Left ventricle myocardium inferior (tissue), 1 donor: Measurements from ENCODE around the gene MTIF2. TPM values are rescaled to one million over a fixed set of nuclear protein-coding genes. Genes with fewer than 3 reads are reported as not detected.
"Not testable (repeated sequence)": the region's sequence is repeated elsewhere in the genome, so short reads cannot be mapped to it uniquely, and the experiment has no call there.

Experiments used
- DNase-seq: peaks from one replicate; pipeline ENCODE4 v3.0.0-alpha.2; 2020
- H3K27ac ChIP-seq: fragments of 200-600 bp; replicated peaks from 2 replicates; pipeline ENCODE4 v1.8.0; 2021
- H3K27me3 ChIP-seq: fragments of 200-600 bp; 2 replicates; pipeline ENCODE4 v1.8.0; 2021; ENCODE audit warnings: low read depth
- H3K36me3 ChIP-seq: fragments of 200-600 bp; 2 replicates; pipeline ENCODE4 v1.8.0; 2021
- H3K4me1 ChIP-seq: fragments of 200-600 bp; 2 replicates; pipeline ENCODE4 v1.8.0; 2021
- H3K4me3 ChIP-seq: fragments of 200-600 bp; 2 replicates; pipeline ENCODE4 v1.8.0; 2021; ENCODE audit warnings: mild to moderate bottlenecking, moderate library complexity
- H3K9me3 ChIP-seq: fragments of 200-600 bp; replicated peaks from 2 replicates; pipeline ENCODE4 v1.8.0; 2021
- intact Hi-C: fragments of 100-400 bp; cut with micrococcal nuclease; formaldehyde crosslinking; loops from one replicate; pipeline ENCODE4 v1.11.0; 2022
- total RNA-seq: library from RNA; stranded (reverse); fragmentation: NEBNext Ultra II Directional; extraction: Animal tissue kit (Norgen Biotek cat#: 25700); gene quantifications from one replicate; pipeline ENCODE4 v1.2.1, GENCODE V29; 2021
- TF ChIP-seq, protein P1 (sequence below): fragments of 200-600 bp; IDR thresholded peaks from 2 replicates; pipeline ENCODE4 v1.8.0; 2021; ENCODE audit warnings: antibody characterized with exemption, mild to moderate bottlenecking, borderline replicate concordance
- donor health status: DM: no; HTN: yes; CAD: no; lungs with severe emphysema.

MTIF2 gene
- total RNA-seq, 1 donor from 2014 or later = 53.0 TPM

DNA sequence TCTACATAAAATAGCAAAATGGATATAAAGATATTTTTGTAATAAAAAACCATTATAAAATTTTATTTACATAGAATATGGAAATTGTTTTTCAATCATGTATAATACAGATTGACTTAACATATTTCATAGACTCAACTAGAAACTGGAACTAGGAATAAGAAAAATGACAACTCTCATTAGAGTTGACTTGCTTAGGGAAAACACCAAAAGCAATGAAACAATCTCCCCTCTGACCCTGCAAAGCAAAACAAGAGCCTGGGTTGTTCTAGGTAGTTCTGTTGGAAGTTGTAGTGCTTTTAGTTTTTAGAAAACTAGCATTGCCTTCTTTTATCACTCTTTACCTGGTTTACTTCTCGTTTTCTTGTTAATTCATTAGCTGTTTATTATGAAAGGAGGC is 32.2 kb upstream of the MTIF2 start:
- H3K9me3 ChIP-seq = no peaks in the 10 kb centered on the region
- no peak for DNase-seq
- H3K27ac ChIP-seq = no peak overlapping the region
- H3K27me3 ChIP-seq = no peaks in the 10 kb centered on the region
- peaks cover 15% of the 10 kb centered on the region for H3K36me3 ChIP-seq
- H3K4me1 ChIP-seq = peaks cover 5% of the 10 kb centered on the region
- TF ChIP-seq, protein P1, sequence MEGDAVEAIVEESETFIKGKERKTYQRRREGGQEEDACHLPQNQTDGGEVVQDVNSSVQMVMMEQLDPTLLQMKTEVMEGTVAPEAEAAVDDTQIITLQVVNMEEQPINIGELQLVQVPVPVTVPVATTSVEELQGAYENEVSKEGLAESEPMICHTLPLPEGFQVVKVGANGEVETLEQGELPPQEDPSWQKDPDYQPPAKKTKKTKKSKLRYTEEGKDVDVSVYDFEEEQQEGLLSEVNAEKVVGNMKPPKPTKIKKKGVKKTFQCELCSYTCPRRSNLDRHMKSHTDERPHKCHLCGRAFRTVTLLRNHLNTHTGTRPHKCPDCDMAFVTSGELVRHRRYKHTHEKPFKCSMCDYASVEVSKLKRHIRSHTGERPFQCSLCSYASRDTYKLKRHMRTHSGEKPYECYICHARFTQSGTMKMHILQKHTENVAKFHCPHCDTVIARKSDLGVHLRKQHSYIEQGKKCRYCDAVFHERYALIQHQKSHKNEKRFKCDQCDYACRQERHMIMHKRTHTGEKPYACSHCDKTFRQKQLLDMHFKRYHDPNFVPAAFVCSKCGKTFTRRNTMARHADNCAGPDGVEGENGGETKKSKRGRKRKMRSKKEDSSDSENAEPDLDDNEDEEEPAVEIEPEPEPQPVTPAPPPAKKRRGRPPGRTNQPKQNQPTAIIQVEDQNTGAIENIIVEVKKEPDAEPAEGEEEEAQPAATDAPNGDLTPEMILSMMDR = no peak
- intact Hi-C loops = no loop called here
- H3K4me3 ChIP-seq = no peak overlapping the region

DNA sequence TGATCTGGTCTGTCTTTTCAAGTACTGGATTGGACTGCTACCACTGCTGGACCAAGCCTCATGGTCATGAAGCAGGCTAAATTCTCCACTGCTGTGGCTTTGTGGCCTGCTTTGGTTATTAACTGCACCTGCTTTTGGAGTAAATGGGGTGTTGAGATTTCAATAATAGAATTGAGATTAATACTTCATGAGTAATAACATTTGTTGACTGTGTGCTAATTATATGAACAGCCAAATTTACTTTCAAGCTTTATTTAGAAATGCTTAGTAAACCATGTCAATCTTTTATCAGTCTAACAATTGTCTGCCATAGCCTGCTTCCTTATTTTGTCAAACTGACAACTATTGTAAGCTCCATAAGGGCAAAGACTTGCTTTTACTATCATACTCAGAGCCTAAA is 27.4 kb upstream of the MTIF2 start:
- no peak overlapping the region for H3K27ac ChIP-seq
- H3K36me3 ChIP-seq = peaks cover 12% of the 10 kb centered on the region

DNA sequence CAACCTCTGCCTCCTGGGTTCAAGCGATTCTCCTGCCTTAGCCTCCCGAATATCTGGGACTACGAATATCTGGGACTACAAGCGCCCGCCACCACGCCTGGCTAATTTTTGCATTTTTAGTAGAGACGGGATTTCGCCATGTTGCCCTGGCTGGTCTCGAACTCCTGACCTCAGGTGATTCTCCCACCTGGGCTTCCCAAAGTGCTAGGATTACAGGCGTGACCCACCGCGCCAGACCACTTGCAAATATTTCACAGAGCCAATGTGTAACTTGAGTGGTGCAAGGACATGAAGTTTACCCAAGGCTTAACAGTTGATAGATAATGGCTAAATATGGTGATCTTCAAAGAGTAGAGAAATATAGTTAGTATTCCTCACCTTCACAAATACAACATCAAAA is 14.1 kb upstream of the MTIF2 start:
- Histone ChIP-seq H3K4me1 (peaks cover 44% of the 10 kb centered on the region), H3K27me3 (no peaks in the 10 kb centered on the region), H3K27ac (peak overlapping the region; percentile 98), H3K9me3 (no peaks in the 10 kb centered on the region), H3K4me3 (peak overlapping the region; percentile 87), H3K36me3 (peaks cover 3% of the 10 kb centered on the region)
- no peak for DNase-seq
- TF ChIP-seq, protein P1 = no peak
- intact Hi-C loops = no loop called here

More for the DNA sequence above, 27.4 kb upstream of the MTIF2 start:
- Histone ChIP-seq H3K4me3 (no peak overlapping the region), H3K27me3 (no peaks in the 10 kb centered on the region), H3K9me3 (no peaks in the 10 kb centered on the region), H3K4me1 (peaks cover 18% of the 10 kb centered on the region)
- TF ChIP-seq, protein P1 = no peak
- no peak for DNase-seq
- intact Hi-C loops = no loop called here

DNA sequence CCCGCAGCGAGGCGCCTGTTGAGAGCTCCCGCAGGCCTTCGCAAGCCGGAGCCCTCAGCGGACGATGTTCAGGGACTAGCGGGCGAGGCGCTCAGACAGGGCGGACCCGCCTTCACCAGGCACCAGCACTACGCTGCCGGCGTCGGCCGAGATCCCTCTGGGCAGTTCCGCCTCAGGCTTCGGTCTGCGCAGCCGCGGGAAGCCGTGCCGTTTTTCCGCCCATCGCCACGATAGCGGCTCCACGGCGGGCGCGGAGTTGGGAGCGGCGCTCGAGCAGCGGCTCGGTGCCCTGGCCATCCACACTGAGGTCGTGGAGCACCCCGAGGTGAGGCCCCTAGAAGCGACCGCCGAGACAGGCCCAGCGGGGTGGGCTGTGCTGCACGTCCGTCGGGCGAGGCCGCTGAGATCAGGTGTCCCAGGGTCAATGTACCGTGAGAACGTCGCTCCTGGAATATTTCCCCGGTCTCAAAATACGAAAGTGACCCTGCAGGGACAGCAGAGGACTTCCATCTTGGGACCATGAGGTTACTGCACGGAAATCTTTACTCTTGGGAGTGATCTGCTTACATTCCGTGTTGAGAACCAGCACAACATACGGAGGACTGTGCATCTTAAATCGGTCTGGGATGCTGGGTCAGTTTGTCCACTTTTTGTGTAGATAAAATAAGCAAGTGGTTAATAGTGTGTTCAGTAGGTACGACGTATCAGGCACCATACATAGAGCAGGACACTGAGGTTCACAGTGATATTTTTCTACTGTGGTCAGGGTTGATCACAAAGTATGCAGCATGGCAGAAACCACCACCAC is 13.3 kb upstream of the MTIF2 start:
- Histone ChIP-seq H3K27ac (peak overlapping the region; percentile 98), H3K4me3 (peak overlapping the region; percentile 87), H3K36me3 (peaks cover 3% of the 10 kb centered on the region), H3K27me3 (no peaks in the 10 kb centered on the region), H3K4me1 (peaks cover 37% of the 10 kb centered on the region), H3K9me3 (no peaks in the 10 kb centered on the region)
- peak; percentile 91 for DNase-seq
- intact Hi-C loops = no loop called here
- TF ChIP-seq, protein P1 = no peak

DNA sequence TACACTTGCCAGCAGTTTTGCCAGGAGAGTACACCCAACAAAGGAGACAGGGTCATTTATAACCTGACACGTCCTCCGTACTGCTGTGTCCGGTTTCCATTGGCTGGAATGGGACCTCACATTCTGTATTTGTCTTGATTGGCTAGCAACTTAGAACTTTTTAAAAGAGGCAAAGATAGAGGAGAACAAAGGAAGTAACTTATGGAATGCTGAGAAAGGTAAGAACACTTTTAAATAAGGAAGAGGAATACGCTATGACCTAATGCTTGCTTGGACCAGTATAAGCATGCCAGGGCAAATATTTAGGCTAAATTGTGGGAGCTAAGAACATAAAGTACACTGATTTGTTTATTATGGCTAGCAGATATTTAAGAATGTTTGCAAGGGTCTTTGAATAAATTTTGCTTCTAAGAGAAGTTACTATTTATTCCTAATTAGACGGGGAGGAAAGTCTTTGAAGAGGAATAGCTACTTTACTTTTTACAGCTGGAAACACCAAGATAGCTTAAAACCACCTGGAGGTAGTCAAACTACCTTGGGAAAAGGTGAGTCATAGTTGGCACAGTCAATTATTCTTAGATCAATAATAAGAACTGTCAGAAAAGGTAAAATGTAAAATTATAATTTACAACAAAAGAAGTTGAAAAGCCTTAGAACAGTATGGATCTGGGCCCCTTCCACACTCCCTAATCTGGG is 12.0 kb upstream of the MTIF2 start:
- DNase-seq, intact Hi-C loops, H3K36me3 ChIP-seq, H3K27me3 ChIP-seq, H3K9me3 ChIP-seq, H3K4me3 ChIP-seq: not testable (repeated sequence)
- H3K27ac ChIP-seq = peak overlapping the region; percentile 98
- peaks cover 32% of the 10 kb centered on the region for H3K4me1 ChIP-seq

DNA sequence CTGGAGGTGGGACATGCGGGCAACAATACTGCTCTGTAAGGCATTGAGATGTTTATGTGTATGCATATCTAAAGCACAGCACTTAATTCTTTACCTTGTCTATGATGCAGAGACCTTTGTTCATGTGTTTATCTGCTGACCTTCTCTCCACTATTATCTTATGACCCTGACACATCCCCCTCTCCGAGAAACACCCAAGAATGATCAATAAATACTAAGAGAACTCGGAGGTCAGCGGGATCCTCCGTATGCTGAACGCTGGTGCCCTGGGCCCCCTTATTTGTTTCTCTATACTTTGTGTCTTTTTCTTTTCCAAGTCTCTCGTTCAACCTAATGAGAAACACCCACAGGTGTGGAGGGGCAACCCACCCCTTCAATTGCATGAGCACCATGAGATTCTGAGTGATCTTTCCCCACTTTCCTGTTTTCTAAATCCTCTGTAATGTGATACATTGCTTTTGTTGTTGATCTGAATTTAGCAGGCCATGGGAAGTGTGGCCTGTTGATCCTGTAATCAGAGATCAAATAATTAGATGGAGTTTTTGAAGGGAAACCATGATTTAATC is 10.9 kb upstream of the MTIF2 start:
- H3K4me3 ChIP-seq, intact Hi-C loops: not testable (repeated sequence)
- peaks cover 27% of the 10 kb centered on the region for H3K4me1 ChIP-seq

DNA sequence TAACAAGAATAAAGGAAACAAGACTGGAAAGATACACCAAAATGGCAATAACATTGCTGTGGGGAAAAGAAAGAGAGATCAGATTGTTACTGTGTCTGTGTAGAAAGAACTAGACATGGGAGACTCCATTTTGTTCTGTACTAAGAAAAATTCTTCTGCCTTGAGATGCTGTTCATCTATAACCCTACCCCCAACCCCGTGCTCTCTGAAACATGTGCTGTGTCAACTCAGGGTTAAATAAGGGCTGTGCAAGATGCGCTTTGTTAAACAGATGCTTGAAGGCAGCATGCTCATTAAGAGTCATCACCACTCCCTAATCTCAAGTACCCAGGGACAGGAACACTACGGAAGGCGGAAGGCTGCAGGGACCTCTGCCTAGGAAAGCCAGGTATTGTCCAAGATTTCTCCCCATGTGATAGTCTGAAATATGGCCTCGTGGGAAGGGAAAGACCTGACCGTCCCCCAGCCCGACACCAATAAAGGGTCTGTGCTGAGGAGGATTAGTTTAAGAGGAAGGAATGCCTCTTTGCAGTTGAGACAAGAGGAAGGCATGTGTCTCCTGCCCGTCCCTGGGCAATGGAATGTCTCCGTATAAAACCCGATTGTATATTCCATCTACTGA is 10.3 kb upstream of the MTIF2 start:
- H3K36me3 ChIP-seq, H3K27ac ChIP-seq, DNase-seq, intact Hi-C loops, H3K9me3 ChIP-seq, H3K4me3 ChIP-seq, H3K27me3 ChIP-seq: not testable (repeated sequence)
- peaks cover 22% of the 10 kb centered on the region for H3K4me1 ChIP-seq

More for the DNA sequence above, 10.9 kb upstream of the MTIF2 start:
- not testable (repeated sequence) for DNase-seq, H3K9me3 ChIP-seq, H3K36me3 ChIP-seq, H3K27ac ChIP-seq, H3K27me3 ChIP-seq
